HEK293 (cell line): Measurements from ENCODE around the gene ZSCAN29.

ENCODE experiments used
- CTCF ChIA-PET: fragments of 350-600 bp; formaldehyde crosslinking; extraction: SDS; loops from one replicate; lab custom pipeline; 2021; ENCODE audit warnings: antibody characterized with exemption; lab: Yijun Ruan, JAX
- POLR2A ChIA-PET: fragments of 300-600 bp; formaldehyde crosslinking; extraction: SDS; loops from one replicate; lab custom pipeline; 2020; ENCODE audit warnings: antibody characterized with exemption, inconsistent platforms; lab: Yijun Ruan, JAX
- H3K27ac ChIP-seq: fragments of 200-500 bp; sonication (Bioruptor generic); 2 replicates; pipeline ENCODE4 v1.5.1; 2014; ENCODE audit warnings: low read depth, low read length, control low read depth, inconsistent platforms; ENCODE audit errors: extremely low read depth
- H3K36me3 ChIP-seq, 2 experiments: fragments of 200-500 bp in 1 of 2; sonication (Bioruptor generic) in 1 of 2; 1 replicate in 1 of 2; 2 replicates in 1 of 2; pipeline ENCODE4 v1.5.1; 2014 to 2017; ENCODE audit warnings: inconsistent platforms in 2 of 2, low read length in 2 of 2; ENCODE audit not compliant: control insufficient read depth in 2 of 2, insufficient read depth in 1 of 2
- H3K4me1 ChIP-seq: fragments of 200-500 bp; sonication (Bioruptor generic); 2 replicates; pipeline ENCODE4 v1.5.1; 2014; ENCODE audit warnings: mild to moderate bottlenecking, low read length, inconsistent platforms; ENCODE audit not compliant: control insufficient read depth, insufficient read depth
- H3K4me3 ChIP-seq: 2 replicates; pipeline ENCODE4 v1.5.1; 2011; ENCODE audit warnings: low read depth, mild to moderate bottlenecking, control low read depth, low read length, moderate library complexity
- H3K9me3 ChIP-seq: fragments of 200-500 bp; sonication (Bioruptor generic); 2 replicates; pipeline ENCODE4 v1.5.1; 2014; ENCODE audit warnings: low read depth, low read length, inconsistent platforms; ENCODE audit not compliant: control insufficient read depth, insufficient read depth
- BCL11B ChIP-seq: fragments of 450-650 bp; formaldehyde crosslinking; IDR thresholded peaks from 2 replicates; pipeline ENCODE4 v1.5.1; 2016; ENCODE audit warnings: low read depth, missing biosample characterization, missing genetic modification characterization
- HOXA7 ChIP-seq: sonication (generic); formaldehyde crosslinking; IDR thresholded peaks from 2 replicates; pipeline ENCODE4 v1.8.1; 2022; ENCODE audit warnings: missing genetic modification reagents, borderline replicate concordance
- SALL2 ChIP-seq: fragments of 450-650 bp; formaldehyde crosslinking; IDR thresholded peaks from 2 replicates; pipeline ENCODE4 v1.5.0; 2017; ENCODE audit warnings: missing biosample characterization, mild to moderate bottlenecking, missing genetic modification characterization, borderline replicate concordance
- TRIM28 ChIP-seq: IDR thresholded peaks from 2 replicates; pipeline ENCODE4 v1.6.1; 2011; ENCODE audit warnings: low read length, control low read depth, borderline replicate concordance
- WT1 ChIP-seq: fragments of 450-650 bp; formaldehyde crosslinking; IDR thresholded peaks from 2 replicates; pipeline ENCODE4 v1.5.1; 2016; ENCODE audit warnings: missing biosample characterization, missing genetic modification characterization
- ZBTB7A ChIP-seq: fragments of 450-650 bp; formaldehyde crosslinking; IDR thresholded peaks from 2 replicates; pipeline ENCODE4 v1.5.1; 2016; ENCODE audit warnings: low read depth, missing biosample characterization, missing genetic modification characterization
- ZNF138 ChIP-seq: fragments of 450-650 bp; formaldehyde crosslinking; IDR thresholded peaks from 2 replicates; pipeline ENCODE4 v1.5.1; 2016; ENCODE audit warnings: missing biosample characterization, missing genetic modification characterization, borderline replicate concordance
- ZNF16 ChIP-seq: fragments of 450-650 bp; formaldehyde crosslinking; IDR thresholded peaks from 2 replicates; pipeline ENCODE4 v1.5.1; 2016; ENCODE audit warnings: low read depth, missing biosample characterization, missing genetic modification characterization
- ZNF23 ChIP-seq: fragments of 450-650 bp; formaldehyde crosslinking; IDR thresholded peaks from 2 replicates; pipeline ENCODE4 v1.5.1; 2016; ENCODE audit warnings: missing biosample characterization, missing genetic modification characterization, borderline replicate concordance
- ZNF354C ChIP-seq: fragments of 450-650 bp; formaldehyde crosslinking; IDR thresholded peaks from 2 replicates; pipeline ENCODE4 v1.5.1; 2016; ENCODE audit warnings: missing biosample characterization, missing genetic modification characterization, low read depth, borderline replicate concordance
- ZNF76 ChIP-seq: fragments of 450-650 bp; formaldehyde crosslinking; IDR thresholded peaks from 2 replicates; pipeline ENCODE4; 2016; ENCODE audit warnings: low read depth, missing biosample characterization, missing genetic modification characterization, borderline replicate concordance
- ZNF768 ChIP-seq: fragments of 450-650 bp; formaldehyde crosslinking; IDR thresholded peaks from 2 replicates; pipeline ENCODE4 v1.5.1; 2018; ENCODE audit warnings: missing biosample characterization, mild to moderate bottlenecking, missing genetic modification characterization
- ZNF791 ChIP-seq: fragments of 450-650 bp; formaldehyde crosslinking; IDR thresholded peaks from 2 replicates; pipeline ENCODE4 v1.5.1; 2016; ENCODE audit warnings: missing biosample characterization, missing genetic modification characterization
- ZSCAN30 ChIP-seq: fragments of 450-650 bp; IDR thresholded peaks from 2 replicates; pipeline ENCODE4 v1.5.1; 2018; ENCODE audit warnings: missing biosample characterization, mild to moderate bottlenecking, missing genetic modification characterization, moderate library complexity
- TF ChIP-seq, protein P1 (sequence below): fragments of 450-650 bp; formaldehyde crosslinking; IDR thresholded peaks from 2 replicates; pipeline ENCODE4 v1.5.1; 2016; ENCODE audit warnings: missing biosample characterization, missing genetic modification characterization
- TF ChIP-seq, protein P2 (sequence below): fragments of 450-650 bp; formaldehyde crosslinking; IDR thresholded peaks from 2 replicates; pipeline ENCODE4 v1.5.1; 2016; ENCODE audit warnings: missing biosample characterization, missing genetic modification characterization
- TF ChIP-seq, protein P3 (sequence below): fragments of 450-650 bp; formaldehyde crosslinking; IDR thresholded peaks from 2 replicates; pipeline ENCODE4 v1.5.1; 2016; ENCODE audit warnings: missing biosample characterization, missing genetic modification characterization

The ZSCAN29 gene

DNA sequence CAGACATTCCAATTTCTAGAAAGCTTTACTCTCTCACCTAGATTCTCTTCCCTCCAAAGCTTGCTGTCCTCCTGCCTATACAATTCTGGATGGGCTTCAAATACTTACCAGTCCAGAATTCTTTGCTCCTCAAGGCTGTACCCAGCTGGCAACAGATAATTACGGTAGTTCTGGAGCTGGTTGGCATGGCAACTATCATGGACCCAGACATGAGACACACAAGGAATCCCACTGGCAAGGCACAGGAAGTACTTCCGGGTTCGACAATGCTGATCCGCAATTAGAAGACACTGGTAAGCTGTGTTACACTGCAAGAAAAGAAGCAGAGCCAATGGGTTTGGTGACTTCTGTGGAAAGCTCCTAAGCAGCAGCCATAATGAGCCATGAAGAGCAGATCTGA, 37.9 kb upstream of the ZSCAN29 start:
- Histone ChIP-seq H3K4me3 (no peak overlapping the region), H3K9me3 (no peaks in the 10 kb centered on the region)
- TF ChIP-seq ZNF23 (no peak), SALL2 (tag by site-specific recombination) (no peak)
- TF ChIP-seq, all 188 proteins: peak for 0
- H3K4me1 ChIP-seq: no peaks in the 10 kb centered on the region
- peaks cover 15 to 82% of the 10 kb centered on the region in 2 experiments for H3K36me3 ChIP-seq
- POLR2A ChIA-PET: no interaction called here
- H3K27ac ChIP-seq: no peak overlapping the region
- CTCF ChIA-PET: no interaction called here

DNA sequence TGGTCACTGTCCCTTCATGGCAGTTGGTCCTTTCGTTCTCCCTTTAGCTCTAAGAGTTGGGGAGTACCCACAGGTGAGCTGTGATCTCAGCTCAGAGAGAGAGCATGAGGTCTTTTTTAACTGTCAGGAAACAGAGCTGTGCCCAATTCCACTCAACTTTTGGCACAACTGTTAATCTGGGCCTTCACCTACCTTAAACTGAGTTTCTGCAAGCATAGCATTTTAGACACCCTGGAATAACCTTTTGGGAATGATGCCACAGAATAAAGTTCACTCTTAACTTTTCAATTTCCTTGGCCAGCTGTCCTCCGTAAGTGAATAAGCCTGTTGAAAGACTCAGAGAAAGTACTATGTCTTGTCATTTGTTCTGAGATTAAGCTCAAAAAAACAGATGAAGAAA, 36.0 kb upstream of the ZSCAN29 start:
- CTCF ChIA-PET: no interaction called here
- H3K4me3 ChIP-seq: no peak overlapping the region
- H3K9me3 ChIP-seq: no peaks in the 10 kb centered on the region
- no peaks in the 10 kb centered on the region for H3K4me1 ChIP-seq
- POLR2A ChIA-PET: no interaction called here
- H3K36me3 ChIP-seq: peaks cover 15 to 83% of the 10 kb centered on the region in 2 experiments
- TF ChIP-seq BCL11B (no peak), HOXA7 (CRISPR knock-in tag) (no peak), ZNF76 (tag by site-specific recombination) (no peak), WT1 (no peak), ZNF791 (no peak), ZNF138 (tag by site-specific recombination) (no peak)
- TF ChIP-seq, protein P1, sequence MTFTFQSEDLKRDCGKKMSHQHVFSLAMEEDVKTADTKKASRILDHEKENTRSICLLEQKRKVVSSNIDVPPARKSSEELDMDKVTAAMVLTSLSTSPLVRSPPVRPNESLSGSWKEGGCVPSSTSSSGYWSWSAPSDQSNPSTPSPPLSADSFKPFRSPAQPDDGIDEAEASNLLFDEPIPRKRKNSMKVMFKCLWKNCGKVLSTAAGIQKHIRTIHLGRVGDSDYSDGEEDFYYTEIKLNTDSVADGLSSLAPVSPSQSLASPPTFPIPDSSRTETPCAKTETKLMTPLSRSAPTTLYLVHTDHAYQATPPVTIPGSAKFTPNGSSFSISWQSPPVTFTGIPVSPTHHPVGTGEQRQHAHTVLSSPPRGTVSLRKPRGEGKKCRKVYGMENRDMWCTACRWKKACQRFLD: no peak
- TF ChIP-seq, protein P2, sequence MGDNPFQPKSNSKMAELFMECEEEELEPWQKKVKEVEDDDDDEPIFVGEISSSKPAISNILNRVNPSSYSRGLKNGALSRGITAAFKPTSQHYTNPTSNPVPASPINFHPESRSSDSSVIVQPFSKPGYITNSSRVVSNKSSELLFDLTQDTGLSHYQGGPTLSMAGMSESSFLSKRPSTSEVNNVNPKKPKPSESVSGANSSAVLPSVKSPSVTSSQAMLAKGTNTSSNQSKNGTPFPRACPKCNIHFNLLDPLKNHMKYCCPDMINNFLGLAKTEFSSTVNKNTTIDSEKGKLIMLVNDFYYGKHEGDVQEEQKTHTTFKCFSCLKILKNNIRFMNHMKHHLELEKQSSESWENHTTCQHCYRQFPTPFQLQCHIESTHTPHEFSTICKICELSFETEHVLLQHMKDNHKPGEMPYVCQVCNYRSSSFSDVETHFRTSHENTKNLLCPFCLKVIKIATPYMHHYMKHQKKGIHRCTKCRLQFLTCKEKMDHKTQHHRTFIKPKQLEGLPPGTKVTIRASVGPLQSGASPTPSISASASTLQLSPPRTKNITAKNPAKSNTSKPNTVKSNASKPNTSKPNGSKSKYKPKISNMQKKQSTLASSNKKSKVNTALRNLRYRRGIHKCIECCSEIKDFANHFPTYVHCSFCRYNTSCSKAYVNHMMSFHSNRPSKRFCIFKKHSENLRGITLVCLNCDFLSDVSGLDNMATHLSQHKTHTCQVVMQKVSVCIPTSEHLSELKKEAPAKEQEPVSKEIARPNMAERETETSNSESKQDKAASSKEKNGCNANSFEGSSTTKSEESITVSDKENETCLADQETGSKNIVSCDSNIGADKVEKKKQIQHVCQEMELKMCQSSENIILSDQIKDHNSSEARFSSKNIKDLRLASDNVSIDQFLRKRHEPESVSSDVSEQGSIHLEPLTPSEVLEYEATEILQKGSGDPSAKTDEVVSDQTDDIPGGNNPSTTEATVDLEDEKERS (tag by site-specific recombination): no peak
- no peak overlapping the region for H3K27ac ChIP-seq

DNA sequence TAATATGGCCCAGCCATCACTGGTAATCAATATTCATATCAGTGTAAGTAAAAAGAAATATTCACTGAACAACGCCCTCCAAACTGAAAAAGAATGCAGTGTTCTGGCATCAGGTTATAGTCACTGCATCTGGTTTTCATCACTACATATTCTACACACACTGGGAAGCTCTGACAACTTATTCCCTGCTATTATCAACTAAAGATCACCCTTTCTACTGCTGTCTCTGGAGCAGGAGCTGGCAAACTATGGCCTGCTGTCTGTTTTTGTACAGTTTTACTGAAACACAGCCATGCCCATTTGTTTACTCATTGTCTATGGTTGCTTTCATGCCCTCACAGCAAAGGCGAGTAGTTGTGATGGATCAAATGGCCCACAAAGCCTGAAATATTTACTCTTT, 35.3 kb upstream of the ZSCAN29 start:
- Histone ChIP-seq H3K36me3 (peaks cover 16 to 85% of the 10 kb centered on the region in 2 experiments), H3K4me3 (no peak overlapping the region), H3K9me3 (no peaks in the 10 kb centered on the region), H3K4me1 (no peaks in the 10 kb centered on the region), H3K27ac (no peak overlapping the region)
- POLR2A ChIA-PET: no interaction called here
- CTCF ChIA-PET: no interaction called here
- TF ChIP-seq ZNF354C (tag by site-specific recombination): no peak
- TF ChIP-seq ZNF768 (tag by site-specific recombination): no peak
- no peak for TF ChIP-seq TRIM28
- TF ChIP-seq, protein P3, sequence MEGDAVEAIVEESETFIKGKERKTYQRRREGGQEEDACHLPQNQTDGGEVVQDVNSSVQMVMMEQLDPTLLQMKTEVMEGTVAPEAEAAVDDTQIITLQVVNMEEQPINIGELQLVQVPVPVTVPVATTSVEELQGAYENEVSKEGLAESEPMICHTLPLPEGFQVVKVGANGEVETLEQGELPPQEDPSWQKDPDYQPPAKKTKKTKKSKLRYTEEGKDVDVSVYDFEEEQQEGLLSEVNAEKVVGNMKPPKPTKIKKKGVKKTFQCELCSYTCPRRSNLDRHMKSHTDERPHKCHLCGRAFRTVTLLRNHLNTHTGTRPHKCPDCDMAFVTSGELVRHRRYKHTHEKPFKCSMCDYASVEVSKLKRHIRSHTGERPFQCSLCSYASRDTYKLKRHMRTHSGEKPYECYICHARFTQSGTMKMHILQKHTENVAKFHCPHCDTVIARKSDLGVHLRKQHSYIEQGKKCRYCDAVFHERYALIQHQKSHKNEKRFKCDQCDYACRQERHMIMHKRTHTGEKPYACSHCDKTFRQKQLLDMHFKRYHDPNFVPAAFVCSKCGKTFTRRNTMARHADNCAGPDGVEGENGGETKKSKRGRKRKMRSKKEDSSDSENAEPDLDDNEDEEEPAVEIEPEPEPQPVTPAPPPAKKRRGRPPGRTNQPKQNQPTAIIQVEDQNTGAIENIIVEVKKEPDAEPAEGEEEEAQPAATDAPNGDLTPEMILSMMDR (tag by site-specific recombination): no peak
- no peak for TF ChIP-seq ZSCAN30 (tag by site-specific recombination)
- TF ChIP-seq ZNF16 (tag by site-specific recombination): no peak
- no peak for TF ChIP-seq ZBTB7A (tag by site-specific recombination)
